ENCODE measurements around the gene PDGFD.

The PDGFD gene

DNA sequence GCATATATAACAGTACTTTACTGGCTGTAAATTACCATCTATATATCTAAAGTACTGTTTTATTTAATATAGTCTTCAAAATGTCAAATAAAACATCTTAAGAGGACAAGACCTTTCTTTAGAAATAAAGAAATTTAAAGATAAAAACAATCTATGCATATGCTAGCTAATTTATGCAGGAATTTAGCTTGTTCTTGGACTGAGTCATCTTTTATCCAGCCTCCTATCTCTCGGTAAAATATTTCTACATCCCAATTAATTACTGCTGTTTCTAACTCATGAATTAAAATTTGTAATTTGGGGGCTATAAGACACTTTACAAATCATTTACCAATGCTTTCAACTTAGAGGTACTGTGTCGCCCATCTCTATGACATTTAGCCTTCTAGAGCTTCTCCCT is 200.3 kb downstream of the PDGFD start:
- DNase-seq (ENCODE audit: low read depth in 4 of 4, low spot score in 1 of 4), result no peak

DNA sequence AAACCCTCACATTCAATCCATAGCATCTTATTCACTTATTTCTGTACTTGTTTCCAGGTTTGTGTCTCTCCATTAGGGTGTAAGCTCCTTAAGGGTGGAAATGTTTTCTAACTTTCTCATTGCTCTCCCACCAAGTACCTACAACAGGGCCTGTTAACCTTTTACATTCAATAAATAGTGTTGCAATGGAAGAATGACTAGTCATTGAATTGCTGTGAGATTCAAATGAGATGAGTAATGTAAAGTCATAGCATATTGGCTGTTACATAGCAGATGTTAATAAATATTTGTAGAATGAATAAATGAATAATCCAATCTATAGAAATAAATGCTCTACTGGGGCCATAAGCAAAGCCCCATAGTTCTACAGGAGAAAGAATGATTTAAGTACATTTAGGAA is 202.9 kb downstream of the PDGFD start:
- no peak for DNase-seq (ENCODE audit: low read depth in 4 of 4, low spot score in 1 of 4)

DNA sequence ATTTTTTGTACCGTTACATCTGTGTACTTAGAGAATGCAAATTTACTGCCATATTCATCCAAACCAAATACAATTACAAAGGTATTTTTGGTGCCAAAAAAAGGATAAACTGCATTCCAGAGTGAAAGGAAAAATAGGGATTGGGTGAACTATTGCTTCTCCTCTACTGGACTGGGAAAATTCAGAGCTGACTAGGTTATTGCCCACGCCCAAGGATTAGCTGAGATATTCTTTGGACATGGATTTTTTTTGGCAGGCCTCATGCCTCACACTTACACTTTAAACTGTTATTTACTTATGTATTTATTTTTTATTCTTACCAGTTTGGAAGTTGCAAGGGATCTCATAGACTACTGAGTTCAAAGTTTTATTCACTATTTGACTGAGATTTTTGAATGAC is 203.8 kb downstream of the PDGFD start:
- no peak for DNase-seq (ENCODE audit: low read depth in 4 of 4, low spot score in 1 of 4)

DNA sequence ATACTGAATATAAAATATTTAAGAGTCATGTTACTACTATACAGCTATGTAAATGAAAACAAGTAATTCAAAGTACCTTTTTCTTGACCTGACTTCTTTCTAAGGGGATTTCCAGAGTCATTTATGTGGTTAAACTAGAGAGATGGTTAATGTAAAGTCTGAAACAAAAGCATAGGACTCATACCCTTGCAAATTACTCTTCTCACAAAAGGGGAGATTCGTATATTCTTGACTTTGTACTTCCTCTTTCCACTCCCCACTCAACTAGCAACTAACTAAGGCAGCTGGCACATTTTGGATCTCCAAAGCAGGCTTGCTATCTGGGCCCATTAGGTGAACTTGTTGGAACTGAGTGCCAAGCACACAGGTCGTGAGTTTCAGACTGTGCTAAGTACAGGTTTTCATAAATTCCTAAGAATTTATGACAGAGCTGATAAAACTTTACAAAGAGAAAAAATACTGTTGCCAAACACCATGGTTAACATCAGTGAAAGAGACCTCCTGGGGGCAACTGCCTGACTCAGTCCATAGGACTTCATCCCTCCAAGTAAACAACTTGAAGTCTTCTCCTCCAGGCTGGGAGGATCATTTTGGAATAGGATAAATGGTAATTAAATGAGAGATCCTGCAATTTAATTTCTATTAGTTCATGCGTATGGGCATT is 204.5 kb downstream of the PDGFD start:
- DNase-seq (ENCODE audit: low read depth in 4 of 4, low spot score in 1 of 4), result no peak

DNA sequence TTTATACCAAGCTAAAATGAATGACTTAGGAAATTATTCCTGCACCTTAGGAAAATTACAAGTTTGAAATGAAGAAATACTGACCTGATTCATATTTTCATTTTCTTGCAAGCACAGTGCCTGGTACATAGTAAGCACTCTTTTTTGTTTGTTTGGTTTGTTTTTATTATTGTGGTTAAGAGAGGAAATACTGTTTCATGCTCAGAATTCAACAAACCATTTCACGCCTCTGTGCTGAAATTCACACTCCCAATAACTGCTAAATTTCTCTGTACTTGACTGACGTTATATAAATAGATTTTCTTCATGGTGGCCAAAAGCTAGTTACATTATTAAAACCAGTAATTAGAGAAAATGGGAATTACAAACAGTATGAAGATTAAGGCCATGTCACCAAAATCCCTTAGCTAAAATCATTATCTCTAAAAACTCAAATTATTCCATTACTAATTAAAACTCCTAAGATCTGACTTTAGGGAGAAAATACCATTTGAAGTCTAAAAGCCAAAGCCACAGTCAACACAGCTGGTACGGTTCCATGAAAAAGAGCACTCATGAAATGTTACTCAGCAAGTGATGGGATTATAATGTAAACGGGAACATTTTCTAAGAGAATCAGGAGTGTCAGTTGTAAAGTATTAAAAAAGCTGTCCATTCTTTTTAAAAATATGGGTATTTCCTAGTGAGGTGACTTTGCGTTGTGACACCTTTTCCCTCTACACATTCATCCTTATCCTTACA is 205.3 kb downstream of the PDGFD start:
- no peak for DNase-seq (ENCODE audit: low read depth in 4 of 4, low spot score in 1 of 4)

DNA sequence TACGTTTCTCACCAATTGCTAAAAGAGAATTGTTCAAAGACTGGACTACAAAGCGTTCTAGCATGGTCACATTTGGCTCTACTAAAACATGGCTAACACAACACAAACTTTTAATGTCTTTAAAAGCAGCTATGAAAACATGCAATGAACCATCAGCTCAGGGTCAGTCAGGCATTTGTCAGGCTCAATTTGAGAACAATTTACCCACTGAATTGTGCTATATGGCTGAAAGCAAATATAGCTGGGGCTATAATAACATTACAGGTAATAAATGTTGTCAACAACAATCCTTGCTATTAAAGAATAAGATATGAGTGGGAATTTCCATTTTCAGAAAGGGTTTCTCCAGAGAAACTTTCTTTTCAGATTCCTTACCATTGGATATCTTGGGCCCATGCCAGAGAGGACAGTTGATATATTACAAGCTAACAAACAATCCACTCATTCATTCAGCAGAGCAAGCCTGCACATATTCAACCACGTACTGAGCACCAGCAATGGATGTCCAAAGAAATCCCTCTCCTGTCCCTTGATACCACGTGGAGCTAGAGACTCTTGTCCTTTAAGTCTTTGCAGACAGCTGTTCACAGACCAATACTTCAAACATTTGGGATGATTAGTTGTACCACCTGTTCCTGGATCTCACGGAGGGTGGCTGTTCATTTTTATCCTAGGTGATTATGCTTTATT is 210.0 kb downstream of the PDGFD start:
- DNase-seq (ENCODE audit: low read depth in 4 of 4, low spot score in 1 of 4), result no peak

DNA sequence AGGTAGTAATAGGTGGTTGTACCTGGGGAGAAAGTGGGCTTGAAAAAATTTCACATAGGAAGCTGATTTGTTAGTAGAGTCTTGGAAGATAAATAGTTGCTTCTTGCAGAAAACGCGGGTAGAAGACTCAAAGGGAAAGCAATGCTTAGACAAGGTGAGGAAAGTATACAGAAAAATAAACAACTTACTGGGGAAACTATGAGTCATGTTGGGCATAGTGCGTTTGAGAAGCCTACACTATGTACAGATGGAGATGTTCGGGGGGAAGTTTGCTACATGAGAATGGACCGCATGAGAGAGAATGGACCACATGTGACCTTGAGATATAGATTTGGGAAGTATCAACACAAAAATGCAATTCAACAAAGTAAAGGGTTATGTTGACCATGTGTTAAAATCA is 214.2 kb downstream of the PDGFD start:
- no peak for DNase-seq (ENCODE audit: low read depth in 4 of 4, low spot score in 1 of 4)

DNA sequence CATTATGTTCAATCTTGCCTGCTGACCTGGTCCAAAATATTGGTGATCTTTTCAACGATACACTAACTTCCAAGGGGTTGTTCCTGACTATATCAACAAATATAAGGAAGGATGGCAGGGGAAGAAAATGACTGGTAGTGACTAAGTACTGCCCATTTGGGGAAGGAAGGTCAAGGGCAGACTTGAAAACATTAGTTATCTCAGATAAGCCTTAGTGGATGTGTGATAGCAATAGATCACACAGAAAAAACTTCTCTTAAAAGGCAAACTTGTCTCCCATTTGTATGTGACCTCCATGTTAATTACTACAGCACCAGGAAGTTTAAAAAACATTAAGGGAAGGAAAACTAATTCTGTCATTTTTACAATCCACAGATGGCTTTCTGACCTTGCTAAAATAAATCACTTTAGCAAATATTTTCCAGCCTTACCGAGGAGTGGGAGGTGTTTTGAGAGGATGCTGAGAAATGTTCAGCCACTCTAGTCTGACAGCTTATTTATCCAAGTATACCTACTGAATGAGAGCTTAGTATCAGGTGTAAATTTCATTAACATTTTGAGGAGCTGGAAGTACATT is 215.7 kb downstream of the PDGFD start:
- DNase-seq (ENCODE audit: low read depth in 4 of 4, low spot score in 1 of 4), result no peak

DNA sequence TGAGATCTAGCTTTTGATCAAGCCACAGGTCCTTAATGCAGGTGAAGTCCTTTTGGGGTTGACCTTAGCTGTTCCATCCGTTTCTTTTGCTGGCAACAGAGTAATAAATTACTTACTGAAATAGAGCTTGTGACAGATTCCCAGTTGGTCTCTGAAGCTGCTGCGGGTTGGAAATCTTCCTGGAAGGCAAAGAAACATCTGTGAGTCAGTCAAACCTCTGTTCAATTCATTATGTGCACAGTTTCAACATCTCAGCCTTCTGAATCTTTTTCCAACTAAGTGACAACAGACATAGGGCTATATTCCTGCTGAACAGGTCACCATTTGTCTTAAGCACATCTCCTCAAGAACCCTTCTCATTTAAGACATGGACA is 216.4 kb downstream of the PDGFD start:
- no peak for DNase-seq (ENCODE audit: low read depth in 4 of 4, low spot score in 1 of 4)

DNA sequence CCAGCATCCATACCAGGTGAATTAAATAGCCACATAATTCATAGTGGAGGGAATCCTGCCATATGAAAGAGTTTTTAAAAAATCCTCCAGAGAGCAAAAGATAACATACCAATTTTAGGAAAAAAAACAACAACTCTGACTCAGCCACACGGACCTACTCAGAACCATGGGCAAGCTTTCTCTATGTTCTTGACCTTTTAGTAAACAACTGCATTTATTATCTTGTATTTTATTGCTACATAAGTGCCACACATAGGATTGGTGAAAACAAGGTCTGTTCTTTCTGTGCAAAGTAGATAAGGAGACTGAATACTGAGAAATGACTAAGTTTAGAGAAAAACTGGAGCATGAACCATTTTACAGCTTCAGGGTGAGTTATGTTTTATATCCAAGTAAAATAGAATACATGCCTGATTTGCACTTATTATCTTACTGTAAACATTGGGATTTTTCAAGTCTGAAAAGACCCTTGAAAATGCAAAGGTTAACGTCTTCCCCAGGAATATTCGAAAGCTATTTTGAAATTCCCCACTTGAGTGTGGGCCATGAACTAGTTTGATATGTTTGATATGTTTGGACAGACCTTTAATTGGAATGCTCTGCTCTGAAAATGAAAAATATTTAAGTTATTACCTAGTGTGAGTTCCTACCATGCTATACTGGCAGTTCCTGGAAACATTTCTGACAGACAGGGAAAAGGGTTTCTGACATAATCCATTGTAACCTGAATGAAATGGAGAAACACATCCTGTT is 217.0 kb downstream of the PDGFD start:
- DNase-seq (ENCODE audit: low read depth in 4 of 4, low spot score in 1 of 4), result no peak

DNA sequence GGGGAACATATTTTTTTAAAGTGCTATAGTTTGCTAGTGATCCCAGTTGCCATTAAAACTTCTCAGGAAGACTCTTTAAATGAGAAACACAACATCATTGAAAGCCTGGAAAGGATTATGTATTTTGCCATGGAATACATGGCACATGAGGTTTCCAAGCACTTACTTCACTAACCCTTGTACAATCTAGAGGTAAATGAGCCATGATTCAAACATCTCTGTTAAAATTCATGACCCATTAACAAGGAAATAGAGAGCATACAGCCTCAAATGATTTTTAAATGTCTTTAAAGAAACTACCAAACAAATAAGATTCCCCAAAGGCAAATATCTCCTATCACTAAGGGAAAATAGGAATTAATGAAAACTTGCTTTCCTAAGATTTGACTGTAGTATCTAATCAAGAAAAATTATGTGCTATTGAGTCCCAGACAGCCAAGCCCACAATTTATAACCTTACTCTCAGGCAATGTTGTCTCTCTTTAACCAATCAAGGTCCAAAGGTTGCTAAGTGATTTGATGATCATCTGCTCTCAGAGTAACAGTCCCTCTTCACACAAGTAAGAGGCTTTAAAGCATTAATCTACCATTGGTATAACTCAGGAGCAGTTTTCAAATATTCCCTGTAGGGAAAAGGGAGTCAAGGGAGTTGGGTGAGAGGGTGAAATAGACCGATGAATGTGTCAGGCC is 219.6 kb downstream of the PDGFD start:
- no peak for DNase-seq (ENCODE audit: low read depth in 4 of 4, low spot score in 1 of 4)

DNA sequence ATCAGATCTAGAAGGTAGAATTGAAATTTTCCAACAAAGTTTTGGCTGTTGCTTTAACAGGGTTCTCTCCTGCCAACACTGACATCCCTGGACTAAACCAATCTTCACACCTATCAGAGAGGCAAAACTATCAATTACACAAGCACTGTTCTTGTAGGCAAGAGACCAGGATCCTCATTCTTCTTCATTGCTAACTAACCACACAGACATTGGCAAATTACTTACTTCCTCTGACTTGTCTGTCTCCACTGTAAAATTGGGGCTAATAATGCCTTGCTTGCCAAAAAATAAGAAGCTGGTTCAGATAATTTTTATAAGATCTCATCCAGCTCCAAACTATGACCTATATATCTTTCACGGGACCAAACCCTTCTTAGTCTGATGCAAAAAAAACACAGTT is 221.3 kb downstream of the PDGFD start:
- DNase-seq (ENCODE audit: low read depth in 4 of 4, low spot score in 1 of 4), result no peak

DNA sequence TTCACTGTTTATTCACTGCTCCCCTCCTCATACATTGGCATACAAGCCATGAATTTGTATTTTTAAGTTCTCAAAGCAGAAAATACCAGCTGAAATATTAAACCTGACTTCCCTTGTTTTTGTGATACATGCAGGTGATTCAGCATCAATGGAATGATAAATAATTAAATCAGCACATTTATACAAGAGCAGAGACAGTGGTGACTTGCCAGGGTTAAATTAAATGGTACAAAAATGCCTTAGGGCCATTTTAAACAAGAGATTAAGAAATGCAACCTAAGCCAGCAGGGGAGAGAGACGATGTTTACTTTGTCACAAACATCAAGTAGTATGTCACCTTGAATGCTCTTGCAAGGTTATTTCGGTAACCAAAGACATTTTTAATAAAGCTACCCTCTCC is 223.4 kb downstream of the PDGFD start:
- DNase-seq (ENCODE audit: low read depth in 4 of 4, low spot score in 1 of 4), result no peak

DNA sequence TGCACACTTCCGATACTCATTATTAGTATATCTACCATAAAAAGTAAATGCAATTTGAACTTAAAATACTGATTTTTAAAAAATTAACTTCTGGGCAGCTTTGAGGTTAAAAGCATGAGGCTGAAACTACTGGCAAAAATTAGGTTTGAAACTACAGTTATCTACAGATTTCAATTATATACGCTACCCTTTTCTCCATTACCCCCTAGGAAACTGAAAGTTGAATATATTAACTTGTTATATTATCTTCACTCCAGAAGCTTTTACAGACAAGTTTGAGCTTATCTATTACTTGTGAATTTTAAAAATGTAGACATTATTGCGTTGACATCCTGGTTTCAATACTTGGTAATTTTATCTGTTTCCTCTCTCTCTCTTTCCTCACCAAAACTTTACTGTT is 224.3 kb downstream of the PDGFD start:
- DNase-seq (ENCODE audit: low read depth in 4 of 4, low spot score in 1 of 4), result no peak

DNA sequence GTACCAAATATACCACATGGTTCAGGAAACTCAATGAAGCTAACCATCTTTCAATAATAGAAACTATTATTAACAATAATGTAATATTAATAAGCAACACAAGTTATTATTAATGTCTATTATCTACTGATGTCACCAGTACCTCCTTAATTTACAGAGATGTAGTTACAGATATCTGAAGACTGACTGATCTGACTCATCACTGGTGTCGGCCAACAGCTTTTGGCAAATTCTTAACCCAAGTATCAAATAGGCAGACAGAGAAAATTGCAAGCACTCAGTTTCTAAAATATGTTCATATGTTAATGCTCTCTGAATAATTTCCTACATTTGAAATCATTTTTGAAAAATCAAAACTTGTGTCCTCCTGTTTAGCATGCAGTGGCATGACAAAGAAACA is 227.9 kb downstream of the PDGFD start:
- DNase-seq (ENCODE audit: low read depth in 4 of 4, low spot score in 1 of 4), result no peak

DNA sequence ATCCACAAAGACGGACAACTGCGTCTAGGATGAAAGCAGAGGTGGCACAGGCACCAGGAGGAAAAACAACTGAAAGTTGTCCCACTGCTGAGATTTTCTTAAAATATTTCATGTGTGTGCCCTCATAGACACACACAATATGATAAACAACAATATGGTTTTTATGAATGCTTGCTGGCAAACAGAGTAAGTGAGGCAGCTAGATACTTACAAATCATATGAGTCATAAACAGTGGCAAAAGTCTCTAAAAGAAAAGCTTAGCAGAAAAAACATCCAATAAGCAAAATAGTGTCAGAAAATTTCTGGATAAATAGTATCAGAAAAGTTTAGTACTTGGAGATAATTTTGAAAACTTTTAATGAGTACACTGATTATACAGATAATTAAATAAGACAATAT is 228.7 kb downstream of the PDGFD start:
- DNase-seq (ENCODE audit: low read depth in 4 of 4, low spot score in 1 of 4), result no peak

DNA sequence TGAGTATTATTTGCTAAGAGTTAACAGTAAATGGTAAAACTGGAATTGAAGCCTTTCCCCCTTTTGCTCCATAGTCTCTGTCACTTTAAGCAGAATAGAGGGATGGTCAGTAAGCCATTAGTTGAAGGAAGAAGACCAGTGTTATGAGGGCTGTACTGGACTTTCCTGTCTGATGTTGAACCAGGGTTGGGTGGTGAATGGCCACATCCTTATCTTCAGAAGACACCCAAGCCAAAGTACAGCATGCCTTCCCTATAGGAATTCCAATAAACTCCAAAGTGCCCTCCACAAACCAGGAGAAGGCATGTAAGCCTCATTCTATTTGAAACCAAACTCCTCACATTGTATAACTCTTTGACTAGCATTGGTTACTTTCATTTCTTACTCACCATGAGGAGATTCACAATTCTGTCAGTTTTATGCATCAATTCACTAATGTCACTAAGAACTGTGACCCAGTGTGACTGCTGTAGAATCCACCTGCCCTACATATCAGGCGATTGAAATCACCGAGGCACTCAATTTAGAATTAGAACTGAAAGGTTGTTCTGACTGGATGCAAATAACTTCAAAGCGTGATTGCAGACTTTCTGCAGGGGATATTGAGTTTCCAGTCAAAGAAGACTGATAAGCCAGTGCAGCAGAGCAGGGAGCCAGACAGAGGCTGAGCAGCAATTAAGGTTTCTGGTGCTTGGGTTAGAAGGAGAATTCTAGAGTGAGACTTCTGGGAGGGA is 234.6 kb downstream of the PDGFD start:
- no peak for DNase-seq (ENCODE audit: low read depth in 4 of 4, low spot score in 1 of 4)

DNA sequence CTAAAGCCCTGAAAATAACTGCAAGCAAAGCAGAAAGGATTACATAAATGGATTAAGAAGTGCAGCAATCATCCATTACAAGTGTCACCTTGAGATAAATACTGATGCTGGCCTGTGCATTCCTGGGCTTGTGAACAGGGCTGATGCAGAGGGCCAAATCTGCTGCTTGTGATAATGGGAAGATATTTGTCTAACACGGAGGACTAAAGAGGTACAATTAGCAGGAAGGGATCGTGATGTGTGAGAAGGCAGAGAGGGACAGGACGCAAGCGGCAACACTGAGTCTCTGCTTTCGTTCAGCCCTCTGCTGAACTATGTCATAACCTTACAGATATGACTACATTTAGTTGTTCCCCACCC is 235.2 kb downstream of the PDGFD start:
- DNase-seq (ENCODE audit: low read depth in 4 of 4, low spot score in 1 of 4), result no peak

DNA sequence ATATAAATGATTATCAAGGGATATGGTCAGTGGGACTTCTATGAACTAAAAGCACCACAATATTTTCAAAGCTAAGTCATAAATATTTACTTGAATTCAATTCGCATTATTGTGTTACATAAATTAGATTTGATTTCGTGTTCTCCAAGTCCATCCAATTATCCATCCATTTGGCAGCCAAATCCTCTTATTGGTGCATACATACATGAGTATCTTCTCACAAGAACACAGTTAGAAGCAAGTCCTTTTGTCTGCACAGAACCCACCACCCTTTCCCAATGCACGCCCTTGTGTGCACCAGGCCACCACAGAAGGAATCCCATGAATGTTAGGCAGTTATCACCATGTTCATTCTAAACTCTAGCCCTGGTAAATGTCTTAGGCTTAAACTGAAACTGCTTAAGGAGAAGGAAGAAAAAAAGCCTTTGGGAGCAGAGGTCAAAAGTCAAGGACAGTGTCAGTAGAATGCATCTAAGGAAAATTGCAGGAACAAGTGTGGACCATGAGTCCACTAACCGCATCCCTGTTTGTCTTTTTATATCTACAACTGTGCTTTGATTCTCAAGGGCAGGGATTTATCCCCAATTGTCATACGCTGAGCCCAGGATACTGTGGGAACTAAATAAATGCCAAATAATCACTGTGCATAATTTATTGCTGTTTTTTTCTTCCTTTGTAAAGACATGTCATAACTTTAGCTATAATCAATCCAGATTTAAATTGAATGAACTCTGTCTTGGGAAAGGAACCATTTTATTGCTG is 235.7 kb downstream of the PDGFD start:
- no peak for DNase-seq (ENCODE audit: low read depth in 4 of 4, low spot score in 1 of 4)

DNA sequence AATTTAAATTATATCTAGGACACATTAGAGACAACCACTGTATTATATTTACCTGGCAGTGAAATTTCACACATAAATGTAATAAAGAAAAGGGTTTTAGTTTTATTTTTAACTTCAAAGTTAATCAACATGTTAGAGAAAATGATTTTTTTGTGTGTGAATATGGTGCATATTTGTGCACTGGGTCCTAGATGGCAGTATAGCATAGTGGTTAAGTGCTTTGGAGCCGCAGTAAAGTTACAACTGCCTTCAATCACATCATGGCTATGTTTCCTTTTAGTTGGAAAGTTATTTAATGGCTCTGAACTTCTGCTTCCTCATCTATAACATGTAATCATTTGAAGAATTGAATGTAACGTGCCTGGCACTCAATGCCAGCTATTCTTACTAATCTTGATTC is 236.4 kb downstream of the PDGFD start:
- DNase-seq (ENCODE audit: low read depth in 4 of 4, low spot score in 1 of 4), result no peak
